ENCODE data around the gene MAP3K19. TPM values are rescaled to one million over a fixed set of nuclear protein-coding genes. Genes with fewer than 3 reads are reported as not detected.
A peak's percentile ranks its signal among the peaks of the same experiment; 100 is the strongest.
"Not testable (repeated sequence)": the region's sequence is repeated elsewhere in the genome, so short reads cannot be mapped to it uniquely, and the experiment has no call there.

Gene MAP3K19
- total RNA-seq, 5 donors from 2014 or later (not counting 1 experiment from before 2014, with no cell fraction given), result not detected

DNA sequence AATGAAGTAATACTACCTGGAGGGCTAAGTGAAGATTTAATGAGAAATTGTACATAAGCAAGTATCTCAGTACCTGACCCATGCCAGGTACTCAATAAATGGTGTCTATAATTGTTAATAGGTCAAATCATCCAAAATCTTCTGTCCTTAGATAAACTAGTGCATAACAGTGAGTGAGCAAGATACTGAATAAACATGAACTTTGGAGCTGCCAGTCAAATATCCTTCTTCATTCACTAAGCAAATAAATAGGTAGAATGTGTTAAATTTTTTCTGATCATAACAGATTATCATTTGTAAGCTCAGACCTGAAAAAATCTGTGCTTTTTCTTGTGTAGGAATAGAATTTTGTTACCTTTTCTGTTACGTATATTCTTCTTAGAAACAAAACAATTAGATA is 44.4 kb upstream of the MAP3K19 start:
- H3K4me3 Mint-ChIP-seq, result no peak overlapping the region
- no peak for DNase-seq
- peaks cover 9 to 38% (median 30%) of the 10 kb centered on the region in 3 donors for H3K4me1 Mint-ChIP-seq
- H3K9me3 Mint-ChIP-seq, result peaks cover 0 to 9% (median 2%) of the 10 kb centered on the region in 3 donors
- ATAC-seq (replicated peaks in 1 of 4), result no peak
- H3K9me3 ChIP-seq, result no peaks in the 10 kb centered on the region
- no peaks in the 10 kb centered on the region for H3K4me1 ChIP-seq (ENCODE audit: control insufficient read depth in 1 of 2, extremely low read depth in 1 of 2, insufficient read depth in 2 of 2, low read length in 2 of 2)
- no peak overlapping the region for H3K4me3 ChIP-seq (ENCODE audit: control insufficient read depth in 1 of 2, extremely low read depth in 1 of 2, low read length in 1 of 2)
- H3K27me3 Mint-ChIP-seq, result no peaks in the 10 kb centered on the region
- no peak overlapping the region for H3K27ac ChIP-seq (ENCODE audit: low read length)
- no CpG with 5 or more reads among the region's 1 CpG for WGBS (ENCODE audit: insufficient coverage)
- POLR2A ChIA-PET, result interaction anchor here in 1 of 2 donors (0.6 kb wide), 1 partner anchor 9 kb away, joined by 4 read pairs; no protein-coding TSS in a partner anchor
- H3K36me3 Mint-ChIP-seq, result peaks cover 64% of the 10 kb centered on the region
- no peak overlapping the region for H3K27ac Mint-ChIP-seq
- H3K27me3 ChIP-seq (replicated peaks in 1 of 2; ENCODE audit: control insufficient read depth in 2 of 2, extremely low read depth in 1 of 2, insufficient read depth in 2 of 2, low read length in 1 of 2), result no peaks in the 10 kb centered on the region
- peaks cover 5 to 20% of the 10 kb centered on the region in 2 donors for H3K36me3 ChIP-seq (ENCODE audit: control insufficient read depth in 2 of 2, extremely low read depth in 1 of 2, insufficient read depth in 1 of 2, low read length in 1 of 2)
- CTCF ChIA-PET, result no interaction called here

DNA sequence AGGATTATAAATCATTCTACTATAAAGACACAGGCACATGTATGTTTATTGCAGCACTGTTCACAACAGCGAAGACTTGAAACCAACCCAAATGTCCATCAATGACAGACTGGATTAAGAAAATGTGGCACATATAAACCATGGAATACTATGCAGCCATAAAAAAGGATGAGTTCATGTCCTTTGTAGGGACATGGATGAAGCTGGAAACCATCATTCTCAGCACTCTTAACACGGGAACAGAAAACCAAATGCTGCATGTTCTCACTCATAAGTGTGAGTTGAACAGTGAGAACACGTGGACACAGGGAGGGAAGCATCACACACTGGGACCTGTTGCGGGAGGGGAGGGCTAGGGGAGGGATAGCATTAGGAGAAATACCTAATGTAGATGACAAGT is 42.4 kb upstream of the MAP3K19 start:
- DNase-seq; H3K27me3 Mint-ChIP-seq; ATAC-seq (replicated peaks in 1 of 4); H3K9me3 ChIP-seq; H3K4me1 ChIP-seq (ENCODE audit: control insufficient read depth in 1 of 2, extremely low read depth in 1 of 2, insufficient read depth in 2 of 2, low read length in 2 of 2); H3K4me3 ChIP-seq (ENCODE audit: control insufficient read depth in 1 of 2, extremely low read depth in 1 of 2, low read length in 1 of 2); H3K4me3 Mint-ChIP-seq; H3K27ac Mint-ChIP-seq; H3K27me3 ChIP-seq (replicated peaks in 1 of 2; ENCODE audit: control insufficient read depth in 2 of 2, extremely low read depth in 1 of 2, insufficient read depth in 2 of 2, low read length in 1 of 2); H3K9me3 Mint-ChIP-seq; POLR2A ChIA-PET; H3K27ac ChIP-seq (ENCODE audit: low read length); CTCF ChIA-PET: not testable (repeated sequence)
- Mint-ChIP-seq H3K4me1 (peaks cover 26 to 49% (median 39%) of the 10 kb centered on the region in 3 donors), H3K36me3 (peaks cover 60% of the 10 kb centered on the region)
- peaks cover 5 to 16% of the 10 kb centered on the region in 2 donors for H3K36me3 ChIP-seq (ENCODE audit: control insufficient read depth in 2 of 2, extremely low read depth in 1 of 2, insufficient read depth in 1 of 2, low read length in 1 of 2)
- WGBS (ENCODE audit: insufficient coverage), result 100% methylated on average over 1 of the region's 4 CpGs

DNA sequence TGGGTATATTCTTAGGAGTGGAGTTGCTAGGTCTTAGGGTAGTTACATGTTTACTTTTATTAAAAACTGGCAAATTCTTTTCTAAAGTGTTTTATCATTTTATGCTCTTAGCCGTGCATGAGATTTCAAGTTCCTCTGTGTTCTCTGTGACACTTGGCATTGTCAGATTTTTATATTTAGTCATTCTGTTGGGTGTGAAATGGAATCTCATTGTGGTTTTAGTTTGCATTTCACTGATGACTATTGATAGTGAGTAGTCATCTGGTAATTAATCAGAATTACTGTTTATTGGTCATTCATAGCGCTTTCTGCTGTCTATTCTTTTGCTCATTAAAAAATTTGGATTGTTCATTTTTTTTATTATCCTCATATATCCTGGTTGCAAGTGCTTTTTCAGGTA is 39.0 kb upstream of the MAP3K19 start:
- CTCF ChIA-PET, result interaction anchor here in 1 of 2 donors (0.6 kb wide), 1 partner anchor 24 kb away, joined by 7 read pairs; no protein-coding TSS in a partner anchor
- peaks cover 0 to 5% of the 10 kb centered on the region in 2 donors for H3K36me3 ChIP-seq (ENCODE audit: control insufficient read depth in 2 of 2, extremely low read depth in 1 of 2, insufficient read depth in 1 of 2, low read length in 1 of 2)
- DNase-seq, result no peak
- WGBS (ENCODE audit: insufficient coverage), result no CpG with 5 or more reads among the region's 2 CpGs
- Mint-ChIP-seq H3K4me1 (peaks cover 33 to 41% (median 39%) of the 10 kb centered on the region in 3 donors), H3K9me3 (peaks cover 0 to 9% (median 2%) of the 10 kb centered on the region in 3 donors), H3K27ac (peak overlapping the region in 1 of 2 donors; percentile 21), H3K4me3 (no peak overlapping the region), H3K36me3 (peaks cover 50% of the 10 kb centered on the region), H3K27me3 (no peaks in the 10 kb centered on the region)
- H3K27me3 ChIP-seq (replicated peaks in 1 of 2; ENCODE audit: control insufficient read depth in 2 of 2, extremely low read depth in 1 of 2, insufficient read depth in 2 of 2, low read length in 1 of 2), result no peaks in the 10 kb centered on the region
- H3K9me3 ChIP-seq, result no peaks in the 10 kb centered on the region
- H3K27ac ChIP-seq (ENCODE audit: low read length), result no peak overlapping the region
- peaks cover 0 to 3% of the 10 kb centered on the region in 2 experiments for H3K4me1 ChIP-seq (ENCODE audit: control insufficient read depth in 1 of 2, extremely low read depth in 1 of 2, insufficient read depth in 2 of 2, low read length in 2 of 2)
- POLR2A ChIA-PET, result no interaction called here
- ATAC-seq (replicated peaks in 1 of 4), result no peak
- H3K4me3 ChIP-seq (ENCODE audit: control insufficient read depth in 1 of 2, extremely low read depth in 1 of 2, low read length in 1 of 2), result no peak overlapping the region

DNA sequence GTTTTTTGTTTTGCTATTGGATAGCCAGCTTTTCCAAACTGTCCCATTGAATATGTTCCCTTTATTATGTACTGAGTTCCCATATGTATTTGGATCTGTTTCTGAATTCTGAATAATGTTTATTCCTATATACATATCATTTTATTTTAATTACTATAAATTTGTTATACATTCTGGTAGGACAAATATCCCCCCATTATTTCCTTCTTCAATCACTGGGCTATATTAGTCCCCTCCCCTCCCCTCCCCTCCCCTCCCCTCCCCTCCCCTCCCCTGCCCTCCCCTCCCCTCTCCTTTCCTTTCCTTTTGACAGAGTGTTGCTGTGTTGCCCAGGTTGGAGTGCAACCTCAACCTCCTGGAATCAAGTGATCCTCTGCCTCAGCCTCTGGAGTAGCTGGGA is 31.2 kb upstream of the MAP3K19 start:
- no peak for ATAC-seq (replicated peaks in 1 of 4)
- H3K27ac Mint-ChIP-seq, result no peak overlapping the region
- peaks cover 26 to 38% (median 36%) of the 10 kb centered on the region in 3 donors for H3K4me1 Mint-ChIP-seq

GRCh38 chr2:135076556-135076955 is 29.3 kb upstream of the MAP3K19 start:
- no peaks in the 10 kb centered on the region for H3K4me1 ChIP-seq (ENCODE audit: control insufficient read depth in 1 of 2, extremely low read depth in 1 of 2, insufficient read depth in 2 of 2, low read length in 2 of 2)
- H3K9me3 ChIP-seq, result peaks cover 2% of the 10 kb centered on the region
- no peak for ATAC-seq (replicated peaks in 1 of 4)
- no peak overlapping the region for H3K27ac Mint-ChIP-seq
- no peak for DNase-seq
- H3K27me3 ChIP-seq (replicated peaks in 1 of 2; ENCODE audit: control insufficient read depth in 2 of 2, extremely low read depth in 1 of 2, insufficient read depth in 2 of 2, low read length in 1 of 2), result no peaks in the 10 kb centered on the region
- CTCF ChIA-PET, result no interaction called here
- H3K4me1 Mint-ChIP-seq, result peaks cover 32 to 46% (median 45%) of the 10 kb centered on the region in 3 donors
- POLR2A ChIA-PET, result no interaction called here
- H3K27ac ChIP-seq (ENCODE audit: low read length), result no peak overlapping the region
- 100% methylated on average over 1 of the region's 2 CpGs for WGBS (ENCODE audit: insufficient coverage)
- H3K27me3 Mint-ChIP-seq, result no peaks in the 10 kb centered on the region
- H3K36me3 Mint-ChIP-seq, result peaks cover 57% of the 10 kb centered on the region
- peaks cover 4 to 10% (median 6%) of the 10 kb centered on the region in 3 donors for H3K9me3 Mint-ChIP-seq
- no peak overlapping the region for H3K4me3 Mint-ChIP-seq
- H3K36me3 ChIP-seq (ENCODE audit: control insufficient read depth in 2 of 2, extremely low read depth in 1 of 2, insufficient read depth in 1 of 2, low read length in 1 of 2), result peaks cover 0 to 3% of the 10 kb centered on the region in 2 donors
- H3K4me3 ChIP-seq (ENCODE audit: control insufficient read depth in 1 of 2, extremely low read depth in 1 of 2, low read length in 1 of 2), result no peak overlapping the region

More for the DNA sequence above, 31.2 kb upstream of the MAP3K19 start:
- ChIA-PET POLR2A (no interaction called here), CTCF (interaction anchor here (0.6 kb wide), 2 partner anchors 71 to 105 kb away, joined by 3 read pairs; no protein-coding TSS in a partner anchor)
- no peak for DNase-seq
- no peaks in the 10 kb centered on the region for H3K4me1 ChIP-seq (ENCODE audit: control insufficient read depth in 1 of 2, extremely low read depth in 1 of 2, insufficient read depth in 2 of 2, low read length in 2 of 2)
- H3K9me3 ChIP-seq, result peaks cover 2% of the 10 kb centered on the region
- Mint-ChIP-seq H3K9me3 (peaks cover 0 to 4% (median 0%) of the 10 kb centered on the region in 3 donors), H3K36me3 (peaks cover 57% of the 10 kb centered on the region), H3K4me3 (no peak overlapping the region), H3K27me3 (no peaks in the 10 kb centered on the region)
- H3K36me3 ChIP-seq (ENCODE audit: control insufficient read depth in 2 of 2, extremely low read depth in 1 of 2, insufficient read depth in 1 of 2, low read length in 1 of 2), result peaks cover 3 to 5% of the 10 kb centered on the region in 2 donors
- H3K27ac ChIP-seq (ENCODE audit: low read length), result no peak overlapping the region
- no peaks in the 10 kb centered on the region for H3K27me3 ChIP-seq (replicated peaks in 1 of 2; ENCODE audit: control insufficient read depth in 2 of 2, extremely low read depth in 1 of 2, insufficient read depth in 2 of 2, low read length in 1 of 2)
- no peak overlapping the region for H3K4me3 ChIP-seq (ENCODE audit: control insufficient read depth in 1 of 2, extremely low read depth in 1 of 2, low read length in 1 of 2)

DNA sequence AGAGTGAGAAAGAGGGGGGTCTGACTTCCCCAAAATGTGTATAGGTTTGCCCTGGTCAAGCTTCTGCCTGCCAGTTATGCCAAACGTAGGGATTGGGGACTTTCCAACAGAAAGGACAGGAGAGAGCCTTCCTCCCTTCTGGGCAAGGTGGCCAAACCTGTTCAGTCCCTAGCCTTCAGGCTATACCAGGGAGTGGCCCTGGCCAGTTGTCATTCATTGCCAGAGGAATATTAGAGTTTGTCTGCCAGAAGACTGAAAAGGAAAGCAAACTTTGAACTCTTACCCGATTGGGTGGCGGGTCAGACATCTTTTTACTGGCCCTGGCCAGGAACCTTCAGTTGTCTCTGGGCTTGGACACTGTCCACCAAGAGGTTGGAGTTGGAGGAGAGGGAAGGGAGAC is 27.0 kb upstream of the MAP3K19 start:
- Mint-ChIP-seq H3K27ac (peak overlapping the region in 1 of 2 donors; percentile 68), H3K4me1 (peaks cover 27 to 42% (median 41%) of the 10 kb centered on the region in 3 donors), H3K36me3 (peaks cover 54% of the 10 kb centered on the region), H3K27me3 (no peaks in the 10 kb centered on the region), H3K4me3 (no peak overlapping the region), H3K9me3 (peaks cover 2 to 10% (median 6%) of the 10 kb centered on the region in 3 donors)
- Histone ChIP-seq H3K27me3 (replicated peaks in 1 of 2; ENCODE audit: control insufficient read depth in 2 of 2, extremely low read depth in 1 of 2, insufficient read depth in 2 of 2, low read length in 1 of 2) (no peaks in the 10 kb centered on the region), H3K4me3 (ENCODE audit: control insufficient read depth in 1 of 2, extremely low read depth in 1 of 2, low read length in 1 of 2) (no peak overlapping the region), H3K9me3 (no peaks in the 10 kb centered on the region), H3K27ac (ENCODE audit: low read length) (no peak overlapping the region), H3K4me1 (ENCODE audit: control insufficient read depth in 1 of 2, extremely low read depth in 1 of 2, insufficient read depth in 2 of 2, low read length in 2 of 2) (no peaks in the 10 kb centered on the region), H3K36me3 (ENCODE audit: control insufficient read depth in 2 of 2, extremely low read depth in 1 of 2, insufficient read depth in 1 of 2, low read length in 1 of 2) (peaks cover 0 to 3% of the 10 kb centered on the region in 2 donors)
- 90% methylated on average over 3 of the region's 3 CpGs for WGBS (ENCODE audit: insufficient coverage)
- POLR2A ChIA-PET, result no interaction called here
- no peak for DNase-seq
- no peak for ATAC-seq (replicated peaks in 1 of 4)
- CTCF ChIA-PET, result no interaction called here
